IPS-15b (cell line): ENCODE results near the gene CRBN.

ENCODE experiments used
- H3K27me3 ChIP-seq: one replicate; pipeline ENCODE4 v1.6.1; 2013; ENCODE audit warnings: low read length; ENCODE audit not compliant: control insufficient read depth, insufficient read depth
- H3K36me3 ChIP-seq: one replicate; pipeline ENCODE4 v1.6.1; 2013; ENCODE audit warnings: low read length; ENCODE audit not compliant: control insufficient read depth, insufficient read depth
- H3K4me1 ChIP-seq: one replicate; pipeline ENCODE4 v1.6.1; 2013; ENCODE audit warnings: mild to moderate bottlenecking, low read length; ENCODE audit not compliant: control insufficient read depth, insufficient read depth
- H3K4me3 ChIP-seq: one replicate; pipeline ENCODE4 v1.5.1; 2013; ENCODE audit warnings: low read depth, low read length
- H3K9ac ChIP-seq: one replicate; pipeline ENCODE4 v1.6.1; 2013; ENCODE audit warnings: low read depth, mild to moderate bottlenecking, low read length
- H3K9me3 ChIP-seq: one replicate; pipeline ENCODE4 v1.6.1; 2013; ENCODE audit warnings: mild to moderate bottlenecking, low read length; ENCODE audit not compliant: control insufficient read depth, insufficient read depth

Gene CRBN

DNA sequence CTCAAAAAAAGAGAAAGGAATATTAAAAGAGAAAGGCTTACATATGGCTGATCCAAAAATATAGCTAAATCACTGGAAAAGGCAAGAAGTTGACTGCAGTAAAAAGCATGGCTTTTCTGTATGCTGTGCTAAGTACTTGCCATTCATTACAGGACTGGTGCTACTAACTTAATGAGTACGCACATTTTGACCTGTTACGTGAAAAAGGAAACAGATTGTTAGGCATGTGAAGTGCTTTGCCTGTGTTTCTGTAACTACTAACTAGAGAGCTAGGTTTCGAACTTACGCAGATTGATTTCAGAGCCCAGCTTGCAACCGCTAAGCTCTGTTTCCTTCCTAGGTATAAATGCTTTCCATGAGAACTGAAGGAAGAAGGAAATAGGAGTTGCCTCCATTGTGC is 49.9 kb downstream of the CRBN start:
- Histone ChIP-seq H3K36me3 (peaks cover 7% of the 10 kb centered on the region), H3K9ac (no peak overlapping the region), H3K27me3 (no peaks in the 10 kb centered on the region), H3K9me3 (no peaks in the 10 kb centered on the region), H3K4me1 (peaks cover 3% of the 10 kb centered on the region), H3K4me3 (no peak overlapping the region)

DNA sequence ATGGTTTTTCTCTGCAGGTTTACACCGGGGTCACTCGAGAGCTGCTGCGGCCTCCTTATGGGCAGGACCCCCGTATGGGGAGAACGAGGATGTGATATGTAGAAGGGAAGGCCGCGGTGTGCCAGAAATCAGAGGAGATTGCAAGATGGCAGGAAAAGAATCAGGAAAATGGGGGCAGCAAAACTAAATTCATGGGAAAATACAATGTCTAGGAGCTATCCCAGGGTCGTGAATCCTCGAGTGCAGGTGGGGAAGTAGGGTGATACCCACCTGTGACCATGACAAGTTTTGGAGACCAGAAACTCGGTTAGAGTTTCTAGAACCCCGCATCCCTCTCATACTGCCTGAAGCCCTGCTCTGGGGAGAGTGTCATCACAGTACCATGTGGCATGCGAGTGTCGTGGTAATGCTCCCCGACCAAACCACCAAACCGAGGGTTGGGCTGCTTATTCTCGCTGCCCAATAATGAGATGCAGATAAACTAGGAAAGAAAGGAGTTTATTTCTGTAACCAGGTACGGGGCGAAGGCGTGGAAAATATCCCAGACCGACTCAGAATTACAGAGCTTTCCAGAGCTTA is 52.0 kb downstream of the CRBN start:
- no peaks in the 10 kb centered on the region for H3K27me3 ChIP-seq
- H3K9me3 ChIP-seq = no peaks in the 10 kb centered on the region
- H3K9ac ChIP-seq = peak overlapping the region; percentile 94
- H3K4me3 ChIP-seq = peak overlapping the region; percentile 88
- peaks cover 3% of the 10 kb centered on the region for H3K4me1 ChIP-seq
- H3K36me3 ChIP-seq = peaks cover 7% of the 10 kb centered on the region

DNA sequence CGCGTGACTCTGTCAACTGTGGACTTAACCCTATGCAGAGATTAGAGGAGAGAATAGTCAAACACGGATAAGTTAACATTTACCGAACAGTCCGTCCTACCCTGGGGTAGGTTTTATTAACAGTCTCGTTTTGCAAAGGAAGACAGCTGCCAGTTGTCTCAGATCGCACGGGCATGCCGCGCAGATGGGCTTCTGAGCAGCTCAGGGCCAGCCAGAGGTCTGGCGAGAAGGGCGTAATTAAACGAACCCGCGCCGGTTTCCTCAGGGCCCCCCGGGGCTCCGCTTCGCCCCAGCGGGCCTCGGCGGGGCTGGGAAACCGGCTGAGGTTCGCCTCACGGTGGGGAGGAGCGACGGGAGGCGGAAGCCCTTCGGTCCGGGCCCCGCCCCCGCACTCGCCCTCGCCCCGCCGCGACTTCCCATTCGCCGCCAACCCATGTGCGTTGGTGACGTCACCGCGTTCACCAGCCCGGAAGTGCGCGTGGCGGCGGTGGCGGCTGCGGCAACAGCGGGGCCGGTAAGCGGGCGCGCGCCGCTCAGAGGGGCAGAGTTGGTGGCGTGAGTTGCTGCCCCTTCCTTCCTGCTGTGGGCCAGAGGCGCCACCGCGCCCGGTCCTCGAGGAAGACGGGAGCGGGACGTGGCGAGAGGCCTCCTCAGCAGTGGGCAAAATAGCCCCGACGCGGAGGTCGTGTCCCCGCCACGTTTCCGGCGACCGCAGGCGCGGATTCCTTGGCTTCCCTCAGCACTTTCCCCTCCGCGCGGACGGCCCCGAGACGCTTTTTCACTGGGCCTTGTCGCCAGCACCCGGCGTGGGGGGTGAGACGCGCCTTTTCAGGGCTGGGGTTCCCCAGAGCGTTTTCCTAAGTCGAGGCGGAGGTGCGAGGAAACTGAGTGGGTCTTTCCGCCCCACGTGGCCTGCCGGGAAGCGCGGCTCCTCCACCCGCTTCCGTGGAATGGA is 52.7 kb downstream of the CRBN start, which contains the start of gene TRNT1:
Gene TRNT1 (plus strand): TSS at position 464 of the 955 bp plus-strand sequence. CDS start 2,101 bp downstream, outside the sequence.
- Histone ChIP-seq H3K36me3 (peaks cover 7% of the 10 kb centered on the region), H3K27me3 (no peaks in the 10 kb centered on the region)

DNA sequence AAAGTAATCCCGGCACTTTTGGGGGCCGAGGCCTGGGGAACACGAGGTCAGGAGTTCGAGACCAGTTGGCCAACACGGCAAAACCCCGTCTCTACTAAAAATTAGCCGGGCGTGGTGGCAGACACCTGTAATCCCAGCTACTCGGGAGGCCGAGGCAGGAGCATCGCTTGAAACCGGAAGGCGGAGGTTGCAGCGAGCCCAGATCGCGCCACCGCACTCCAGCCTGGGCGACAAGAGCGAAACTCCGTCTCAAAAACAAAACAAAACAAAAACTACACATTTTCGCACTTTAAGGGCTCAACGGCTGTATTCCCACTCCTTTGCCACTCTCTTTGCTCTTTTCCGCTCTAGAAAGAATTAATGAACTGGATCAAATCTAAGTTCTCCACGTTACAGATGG is 53.5 kb downstream of the CRBN start:
- H3K27me3 ChIP-seq = no peaks in the 10 kb centered on the region
- H3K4me1 ChIP-seq = peaks cover 3% of the 10 kb centered on the region
- H3K4me3 ChIP-seq = peak overlapping the region; percentile 88
- no peaks in the 10 kb centered on the region for H3K9me3 ChIP-seq
- H3K36me3 ChIP-seq = peaks cover 7% of the 10 kb centered on the region
- peak overlapping the region; percentile 79 for H3K9ac ChIP-seq

More for the DNA sequence above, 52.7 kb downstream of the CRBN start, which contains the start of gene TRNT1:
- H3K4me3 ChIP-seq = peak within 1 kb of the TSS; percentile 88
- H3K9me3 ChIP-seq = no peaks in the 10 kb centered on the region
- H3K4me1 ChIP-seq = peaks cover 3% of the 10 kb centered on the region
- peak within 1 kb of the TSS; percentile 94 for H3K9ac ChIP-seq

DNA sequence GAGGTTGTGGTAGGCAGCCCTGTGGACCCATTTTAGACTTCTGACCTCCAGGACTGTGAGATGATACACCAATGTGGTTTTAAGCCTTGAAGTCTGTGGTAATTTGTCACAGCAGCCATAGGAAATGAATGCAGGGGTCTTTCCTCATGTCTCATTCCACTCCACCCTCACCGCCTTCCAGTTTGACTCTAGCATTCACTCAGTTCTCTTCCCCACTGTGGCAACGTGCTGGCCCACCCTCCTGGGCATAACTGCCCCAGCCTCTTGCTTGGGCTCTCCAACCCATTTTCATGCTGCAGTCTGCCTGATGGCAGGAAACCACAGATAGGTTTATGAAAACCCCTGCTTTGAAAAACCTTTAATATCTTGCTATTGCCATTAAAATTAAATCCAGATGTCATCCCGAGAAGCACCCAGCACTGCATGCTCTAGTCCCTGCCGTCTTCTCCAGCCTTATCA is 60.1 kb downstream of the CRBN start:
- H3K4me1 ChIP-seq = no peaks in the 10 kb centered on the region
- H3K27me3 ChIP-seq = no peaks in the 10 kb centered on the region
- no peaks in the 10 kb centered on the region for H3K9me3 ChIP-seq
- H3K36me3 ChIP-seq = no peaks in the 10 kb centered on the region
- H3K9ac ChIP-seq = no peak overlapping the region
- H3K4me3 ChIP-seq = no peak overlapping the region

DNA sequence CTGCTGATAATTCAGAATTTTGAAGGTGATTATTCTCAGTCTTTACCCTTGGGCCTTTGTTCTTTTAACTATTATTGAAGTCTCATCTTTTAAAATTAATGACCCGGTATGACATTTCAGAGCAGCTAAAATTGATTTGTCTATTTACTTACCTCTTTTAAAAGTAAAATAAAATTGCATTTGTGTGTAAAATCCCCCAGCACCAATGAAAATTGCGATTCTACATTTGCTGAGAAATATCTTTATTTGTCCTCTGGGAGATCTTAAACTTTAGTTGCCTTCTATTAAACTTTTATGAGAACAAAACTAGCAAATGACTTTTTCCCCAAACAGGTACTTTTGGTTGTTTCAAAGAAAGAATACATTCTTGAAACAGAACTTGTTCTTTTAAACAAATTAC is 61.8 kb downstream of the CRBN start:
- H3K9ac ChIP-seq = no peak overlapping the region
- no peaks in the 10 kb centered on the region for H3K9me3 ChIP-seq

DNA sequence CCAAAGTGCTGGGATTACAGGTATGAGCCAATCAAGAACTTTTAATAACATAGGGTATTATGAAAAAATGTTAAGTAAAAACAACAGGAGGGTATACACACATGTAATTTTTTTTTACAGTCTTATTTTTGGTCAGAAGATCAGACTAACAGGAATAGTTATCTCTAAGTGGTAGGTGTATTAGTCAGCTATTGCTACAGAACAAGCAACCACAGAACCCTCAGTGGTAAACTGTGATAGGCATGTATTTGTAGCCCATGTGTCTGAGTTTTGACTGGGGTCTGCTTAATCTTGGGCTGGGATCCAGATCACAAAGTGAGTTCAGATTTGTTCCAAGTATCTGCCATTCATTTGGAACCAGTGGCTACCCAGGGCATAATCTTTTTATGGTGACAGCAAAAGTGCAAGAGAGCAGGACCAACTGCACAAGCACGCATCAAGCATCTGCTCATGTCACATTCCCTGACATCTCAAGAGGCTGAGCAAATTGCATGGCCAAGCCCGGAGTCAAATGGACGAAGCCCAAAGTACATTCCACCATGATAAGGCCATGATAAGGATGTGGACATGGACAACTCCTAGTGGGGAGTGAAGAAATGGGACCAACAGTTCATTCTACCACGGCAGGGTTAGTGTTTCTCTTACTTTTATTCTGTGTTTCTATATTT is 66.3 kb downstream of the CRBN start:
- Histone ChIP-seq H3K9me3 (no peaks in the 10 kb centered on the region), H3K4me3 (no peak overlapping the region), H3K9ac (no peak overlapping the region), H3K36me3 (no peaks in the 10 kb centered on the region), H3K27me3 (no peaks in the 10 kb centered on the region), H3K4me1 (peaks cover 10% of the 10 kb centered on the region)

More for the DNA sequence above, 61.8 kb downstream of the CRBN start:
- H3K4me1 ChIP-seq = no peaks in the 10 kb centered on the region
- no peaks in the 10 kb centered on the region for H3K27me3 ChIP-seq
- no peak overlapping the region for H3K4me3 ChIP-seq
- no peaks in the 10 kb centered on the region for H3K36me3 ChIP-seq

DNA sequence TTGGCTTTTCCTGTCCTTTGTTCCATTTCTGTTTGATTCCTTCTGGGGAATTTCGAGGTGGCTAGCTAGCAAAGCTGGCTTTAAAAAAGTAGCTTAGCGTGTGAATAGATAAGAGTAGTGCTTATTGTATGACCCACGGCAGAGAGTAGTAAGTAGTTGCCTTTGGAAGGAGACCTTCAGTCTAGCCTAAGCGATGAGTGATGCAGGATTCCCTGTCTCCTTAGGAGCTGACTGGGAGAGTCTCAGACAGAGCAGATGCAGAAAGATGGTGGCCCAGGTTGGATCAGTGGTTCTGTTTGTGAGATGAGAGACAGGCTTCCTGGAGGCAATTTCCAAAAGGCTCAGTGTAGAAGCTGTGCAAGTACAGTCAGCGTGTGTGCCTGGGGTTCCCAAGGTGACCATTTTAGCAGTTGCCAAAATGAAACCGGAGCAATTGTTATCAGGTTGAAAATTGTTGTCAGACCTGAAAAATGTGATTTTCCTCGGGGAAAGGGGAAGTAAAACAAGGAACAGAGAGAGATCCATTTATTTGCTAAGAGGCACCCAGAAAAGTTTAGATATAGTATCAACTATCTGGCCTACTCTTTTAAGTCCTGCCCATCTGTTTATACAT is 68.6 kb downstream of the CRBN start:
- H3K36me3 ChIP-seq = no peaks in the 10 kb centered on the region
- no peaks in the 10 kb centered on the region for H3K9me3 ChIP-seq
- H3K4me3 ChIP-seq = no peak overlapping the region
- no peaks in the 10 kb centered on the region for H3K27me3 ChIP-seq
- peaks cover 10% of the 10 kb centered on the region for H3K4me1 ChIP-seq
- H3K9ac ChIP-seq = no peak overlapping the region

DNA sequence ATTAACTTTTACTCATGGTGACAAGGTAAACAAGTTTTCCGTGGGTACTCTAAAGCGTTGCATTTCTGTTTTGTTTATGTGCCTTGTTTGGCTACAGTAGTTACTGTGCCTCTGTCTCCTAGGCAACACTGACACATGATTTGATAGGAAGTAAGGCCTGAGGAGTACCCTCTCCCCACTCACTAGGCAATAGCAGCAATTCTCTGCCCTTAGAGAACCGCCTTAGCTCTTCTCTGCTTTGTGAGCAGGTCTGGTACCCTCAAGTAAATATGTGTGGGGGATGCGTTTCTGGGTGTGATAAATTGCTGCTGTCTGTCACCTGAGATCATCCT is 69.2 kb downstream of the CRBN start, which contains the start of gene IL5RA:
Gene IL5RA (minus strand): TSS at position 76 of the 332 bp plus-strand sequence. CDS start 5,390 bp downstream, outside the sequence.
- Histone ChIP-seq H3K9me3 (no peaks in the 10 kb centered on the region), H3K9ac (no peak within 1 kb of the TSS), H3K4me3 (no peak within 1 kb of the TSS), H3K36me3 (no peaks in the 10 kb centered on the region), H3K27me3 (no peaks in the 10 kb centered on the region), H3K4me1 (peaks cover 10% of the 10 kb centered on the region)

DNA sequence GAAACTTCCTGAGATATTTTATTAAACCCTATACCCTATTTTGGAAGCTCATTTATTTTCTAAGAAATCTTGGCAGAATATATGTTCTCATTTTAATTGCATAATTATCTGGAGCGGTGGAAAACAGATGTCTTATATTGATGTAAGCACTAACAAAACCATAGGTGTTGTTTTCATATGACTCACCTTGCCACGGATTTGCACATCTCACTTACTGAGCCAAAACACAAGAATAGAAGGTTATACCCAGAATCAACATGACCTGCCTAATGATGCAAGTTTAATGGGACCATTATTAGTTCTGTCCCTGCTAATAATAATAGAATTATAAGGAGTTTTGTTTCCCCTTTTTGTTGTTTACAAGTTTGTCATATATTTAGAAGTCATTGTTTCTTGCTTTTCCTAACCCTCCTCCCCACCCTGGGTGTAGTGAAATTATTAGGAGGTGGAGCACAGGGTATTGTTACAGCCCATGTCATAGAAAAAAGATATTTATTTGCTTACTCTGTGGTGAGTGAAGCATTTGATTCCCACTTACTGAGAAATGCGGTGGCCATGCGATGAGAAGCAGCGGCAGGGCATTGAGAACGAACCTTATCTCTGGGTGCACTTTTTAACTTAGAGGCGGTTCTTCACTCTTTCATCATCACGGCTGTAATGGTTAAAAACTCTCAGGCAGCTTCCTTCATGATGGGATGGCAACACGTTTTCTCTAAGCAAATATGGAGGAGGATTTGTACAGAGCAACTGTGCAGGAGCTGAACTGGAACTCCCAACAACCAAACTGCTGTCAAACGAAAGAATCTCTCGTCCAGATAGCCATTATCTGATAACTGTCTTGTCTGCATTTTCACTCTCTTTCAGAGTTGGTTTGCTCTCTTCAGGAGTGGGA is 69.8 kb downstream of the CRBN start:
- no peaks in the 10 kb centered on the region for H3K27me3 ChIP-seq
- H3K4me3 ChIP-seq = no peak overlapping the region
- H3K9ac ChIP-seq = no peak overlapping the region
- no peaks in the 10 kb centered on the region for H3K36me3 ChIP-seq
- peaks cover 10% of the 10 kb centered on the region for H3K4me1 ChIP-seq
- no peaks in the 10 kb centered on the region for H3K9me3 ChIP-seq
